HCT116 (cell line): ENCODE data around the gene IFT52. TPM values are rescaled to one million over a fixed set of nuclear protein-coding genes. Genes with fewer than 3 reads are reported as not detected.

Experiments
- ATAC-seq: fragments of 200-7000 bp; cut with Tn5 transposase; 2 replicates; pipeline ENCODE4 v1.9.1; 2020; ENCODE audit warnings: mild to moderate bottlenecking, moderate library complexity
- BruUV-seq: library from RNA; stranded (reverse); fragments of 400-500 nt; replicated peaks from 2 replicates; lab custom pipeline; 2021; lab: Mats Ljungman, UMichigan
- CTCF ChIA-PET: fragments of 300-600 bp; sonication (Branson Sonifier 250); formaldehyde crosslinking; loops from one replicate; lab custom pipeline; 2021; ENCODE audit warnings: antibody characterized with exemption; lab: Charles Lee
- POLR2A ChIA-PET: fragments of 300-600, 350-600 bp; sonication (Branson Sonifier 250); formaldehyde crosslinking; loops from one replicate; lab custom pipeline; 2021; ENCODE audit warnings: antibody characterized with exemption; lab: Charles Lee
- RAD21 ChIA-PET, 2 experiments: fragments of 300-600 bp; sonication (Branson Sonifier 250); formaldehyde crosslinking; loops; one replicate each; lab custom pipeline; 2023; ENCODE audit warnings: low total read pairs in 2 of 2; ENCODE audit not compliant: uncharacterized antibody in 2 of 2, unreplicated experiment in 2 of 2, low non-redundant PET in 1 of 2; lab: Charles Lee
- DNase-seq: peaks from one replicate; pipeline ENCODE4 v3.0.0-alpha.2; 2010; ENCODE audit warnings: low read depth, low spot score
- H2AFZ ChIP-seq: fragments of 200-600 bp; shearing (Covaris generic), sonication (generic); 2 replicates; pipeline ENCODE4 v1.6.1; 2017; ENCODE audit warnings: low read depth, mixed run types, mixed read lengths, antibody characterized with exemption, low read length; ENCODE audit not compliant: poor library complexity, severe bottlenecking
- H3K27ac ChIP-seq: 2 replicates; pipeline ENCODE4 v1.5.1; 2012; ENCODE audit warnings: low read depth, low read length
- H3K27me3 ChIP-seq: fragments of 200-600 bp; sonication (generic); 2 replicates; pipeline ENCODE4 v1.6.1; 2016; ENCODE audit warnings: mixed run types, low read length, mixed read lengths; ENCODE audit not compliant: insufficient read depth
- H3K36me3 ChIP-seq, 2 experiments: fragments of 200-500 bp in 1 of 2; fragments of 200-600 bp in 1 of 2; sonication (Bioruptor generic) in 1 of 2; sonication (generic) in 1 of 2; 2 replicates each; pipeline versions ENCODE4 v1.5.1 to v1.6.1; 2014 to 2016; ENCODE audit warnings: low read length in 2 of 2, inconsistent platforms in 1 of 2, mixed read lengths in 1 of 2, mixed run types in 1 of 2; ENCODE audit not compliant: insufficient read depth in 2 of 2, control insufficient read depth in 1 of 2
- H3K4me1 ChIP-seq, 2 experiments: fragments of 200-600 bp in 1 of 2; sonication (generic) in 1 of 2; 2 replicates each; pipeline versions ENCODE4 v1.5.1 to v1.6.1; 2012 to 2017; ENCODE audit warnings: low read length in 2 of 2, inconsistent platforms in 1 of 2, mild to moderate bottlenecking in 1 of 2, mixed read lengths in 1 of 2, mixed run types in 1 of 2, moderate library complexity in 1 of 2; ENCODE audit not compliant: insufficient read depth in 2 of 2, control insufficient read depth in 1 of 2
- H3K4me2 ChIP-seq: fragments of 200-600 bp; sonication (generic); 2 replicates; pipeline ENCODE4 v1.6.1; 2017; ENCODE audit warnings: mixed run types, low read length, mixed read lengths
- H3K4me3 ChIP-seq, 2 experiments: fragments of 200-600 bp in 1 of 2; sonication (generic) in 1 of 2; replicated peaks in 1 of 2; 2 replicates each; pipeline ENCODE4 v1.5.1; 2011 to 2016; ENCODE audit warnings: low read length in 2 of 2, control low read depth in 1 of 2, low read depth in 1 of 2, mild to moderate bottlenecking in 1 of 2, mixed read lengths in 1 of 2, mixed run types in 1 of 2
- H3K79me2 ChIP-seq: fragments of 200-600 bp; sonication (generic); 2 replicates; pipeline ENCODE4 v1.6.1; 2017; ENCODE audit warnings: mild to moderate bottlenecking, mixed run types, low read length, moderate library complexity, mixed read lengths; ENCODE audit not compliant: insufficient read depth
- H3K9ac ChIP-seq: fragments of 200-600 bp; sonication (generic); 2 replicates; pipeline ENCODE4 v1.6.1; 2016; ENCODE audit warnings: low read length, mixed read lengths
- H3K9me2 ChIP-seq: fragments of 200-600 bp; sonication (generic), shearing (Covaris generic); 2 replicates; pipeline ENCODE4 v1.6.1; 2017; ENCODE audit warnings: mixed run types, mild to moderate bottlenecking, moderate library complexity; ENCODE audit not compliant: insufficient read depth
- H3K9me3 ChIP-seq, 2 experiments: fragments of 200-500 bp in 1 of 2; fragments of 200-600 bp in 1 of 2; sonication (Bioruptor generic) in 1 of 2; sonication (generic) in 1 of 2; 2 replicates each; pipeline ENCODE4 v1.6.1; 2014 to 2017; ENCODE audit warnings: low read length in 2 of 2, mixed read lengths in 2 of 2, inconsistent platforms in 1 of 2, low read depth in 1 of 2, mild to moderate bottlenecking in 1 of 2, mixed run types in 1 of 2, moderate library complexity in 1 of 2; ENCODE audit not compliant: control insufficient read depth in 1 of 2, insufficient read depth in 1 of 2
- H4K20me1 ChIP-seq: fragments of 200-600 bp; sonication (generic), shearing (Covaris generic); 2 replicates; pipeline ENCODE4 v1.6.1; 2017; ENCODE audit warnings: mixed run types, mild to moderate bottlenecking, moderate library complexity; ENCODE audit not compliant: insufficient read depth
- CBX3 ChIP-seq: IDR thresholded peaks from 2 replicates; pipeline ENCODE4 v1.6.1; 2012; ENCODE audit warnings: low read depth
- CTCF ChIP-seq, 3 experiments: fragments of 200-600 bp in 1 of 3; sonication (generic) in 1 of 3; IDR thresholded peaks in 2 of 3; conservative IDR thresholded peaks in 1 of 3; 2 replicates each; pipeline ENCODE4 v1.5.1; 2012 to 2017; ENCODE audit warnings: low read depth in 2 of 3, low read length in 2 of 3, antibody characterized with exemption in 1 of 3, borderline replicate concordance in 1 of 3, control low read depth in 1 of 3, mild to moderate bottlenecking in 1 of 3, mixed read lengths in 1 of 3, mixed run types in 1 of 3, moderate library complexity in 1 of 3; ENCODE audit not compliant: insufficient read depth in 1 of 3
- EGR1 ChIP-seq: IDR thresholded peaks from 2 replicates; pipeline ENCODE4 v1.6.1; 2012; ENCODE audit warnings: low read depth
- FOSL1 ChIP-seq: IDR thresholded peaks from 2 replicates; pipeline ENCODE4 v1.6.1; 2012; ENCODE audit warnings: low read depth
- ZNF274 ChIP-seq: fragments of 200-500 bp; sonication (Bioruptor generic); IDR thresholded peaks from 2 replicates; pipeline ENCODE4 v1.6.1; 2014; ENCODE audit warnings: mild to moderate bottlenecking, low read depth, low read length, inconsistent platforms
- intact Hi-C: fragments of 100-400 bp; cut with micrococcal nuclease; formaldehyde crosslinking; loops from 2 replicates; pipeline ENCODE4 v1.10.0; 2022
- total RNA-seq: library from RNA; stranded (reverse); gene quantifications from one replicate; pipeline ENCODE4 v1.2.1, GENCODE V29; 2021; ENCODE audit not compliant: unreplicated experiment

IFT52 gene
- total RNA-seq, 1 experiment from 2014 or later: 29.0 TPM

- peak overlapping the region; percentile 90 for H3K4me2 ChIP-seq
- H3K4me3 ChIP-seq: peak overlapping the region in 1 of 2 experiments; percentile 76; a peak in 1 of 4 replicates
- H3K9me3 ChIP-seq: no peaks in the 10 kb centered on the region
- ChIA-PET POLR2A (interaction anchor here (0.6 kb wide), 1 partner anchor 206 kb away, joined by 3 read pairs; no protein-coding TSS in a partner anchor), CTCF (interaction anchor here (0.7 kb wide), 1 partner anchor 50 kb away, joined by 3 read pairs; no protein-coding TSS in a partner anchor), RAD21 (no interaction called here)
- TF ChIP-seq EGR1: no peak
- TF ChIP-seq CTCF (IDR thresholded peaks at IDR 0.05 in 2 of 3, conservative IDR thresholded peaks at IDR 0.05 in 1 of 3; ENCODE audit: borderline replicate concordance in 1 of 3, insufficient read depth in 1 of 3, low read depth in 2 of 3, low read length in 2 of 3): peak in 2 of 3 experiments; percentile 43 to 47; a peak in 4 of 6 replicates
- TF ChIP-seq CBX3: no peak
- no peaks in the 10 kb centered on the region for H4K20me1 ChIP-seq
- H3K9me2 ChIP-seq: no peaks in the 10 kb centered on the region
- intact Hi-C loops: no loop called here
- DNase-seq (no peak), ATAC-seq (peak; percentile 21)
- H3K36me3 ChIP-seq: no peaks in the 10 kb centered on the region
- H3K79me2 ChIP-seq: no peaks in the 10 kb centered on the region
- no peak overlapping the region for H2AFZ ChIP-seq
- H3K27ac ChIP-seq: peak overlapping the region; percentile 82; the same call in 1 of the 2 replicates
- H3K4me1 ChIP-seq: peaks cover 8 to 11% of the 10 kb centered on the region in 2 experiments
- no peaks in the 10 kb centered on the region for H3K27me3 ChIP-seq
- H3K9ac ChIP-seq: peak overlapping the region; percentile 88; the same call in 1 of the 2 replicates
- no TSS peak for BruUV-seq
These were observed 68.1 kb downstream of the IFT52 start for GRCh38 chr20:43658723-43659419.

DNA sequence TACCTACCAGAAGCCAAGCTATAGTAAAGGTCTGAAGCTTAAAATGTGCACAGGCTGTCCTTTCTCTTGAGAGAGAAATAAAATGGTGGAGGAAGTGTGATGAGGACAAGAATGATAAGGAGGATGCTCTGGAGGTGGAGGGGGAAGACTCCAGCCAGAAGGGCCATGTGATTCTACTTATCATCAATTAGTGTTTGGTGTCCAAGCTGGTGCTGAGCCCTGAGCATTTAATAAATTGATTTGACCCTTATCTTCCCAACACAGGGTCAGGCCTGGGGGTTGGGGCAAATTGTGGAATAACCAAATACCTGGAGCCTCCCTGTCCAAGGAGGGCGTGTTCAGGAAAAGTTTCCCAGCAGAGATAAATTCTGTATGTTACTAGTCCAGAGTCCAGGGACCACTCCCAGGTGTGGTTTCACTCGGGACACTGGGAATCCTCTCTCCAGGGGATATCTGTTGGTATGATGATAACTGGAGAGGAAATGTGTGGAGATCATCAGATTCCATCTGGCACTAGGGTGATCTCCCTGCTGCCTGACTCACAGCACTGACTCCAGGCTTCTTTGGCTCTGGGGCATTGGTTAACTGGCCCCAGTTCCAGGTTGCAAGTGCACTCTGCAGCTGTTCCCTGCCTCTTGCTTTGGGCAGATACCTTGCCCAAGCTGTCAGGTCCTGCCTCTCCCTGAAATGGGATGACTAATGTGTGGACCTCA, 72.4 kb downstream of the IFT52 start:
- intact Hi-C loops: no loop called here
- DNase-seq (no peak), ATAC-seq (no peak)
- H3K27me3 ChIP-seq: no peaks in the 10 kb centered on the region
- CTCF ChIA-PET: interaction anchor here (1.2 kb wide), 1 partner anchor 29 kb away, joined by 5 read pairs; no protein-coding TSS in a partner anchor
- H2AFZ ChIP-seq: no peak overlapping the region
- no peaks in the 10 kb centered on the region for H3K36me3 ChIP-seq
- H3K9ac ChIP-seq: no peak overlapping the region
- no peaks in the 10 kb centered on the region for H4K20me1 ChIP-seq
- no peaks in the 10 kb centered on the region for H3K9me2 ChIP-seq
- no TSS peak for BruUV-seq
- H3K9me3 ChIP-seq: no peaks in the 10 kb centered on the region
- peaks cover 9% of the 10 kb centered on the region for H3K79me2 ChIP-seq
- RAD21 ChIA-PET: no interaction called here
- POLR2A ChIA-PET: interaction anchor here (1.8 kb wide), 1 partner anchor 205 kb away, joined by 5 read pairs; the partner anchor contains the start of gene SRSF6
- peaks cover 17 to 21% of the 10 kb centered on the region in 2 experiments for H3K4me1 ChIP-seq
- H3K4me2 ChIP-seq: no peak overlapping the region
- H3K4me3 ChIP-seq: no peak overlapping the region
- no peak overlapping the region for H3K27ac ChIP-seq
- TF ChIP-seq ZNF274 (no peak), FOSL1 (no peak), CBX3 (no peak)
